ENCODE data around the gene GPD2.

The GPD2 gene

DNA sequence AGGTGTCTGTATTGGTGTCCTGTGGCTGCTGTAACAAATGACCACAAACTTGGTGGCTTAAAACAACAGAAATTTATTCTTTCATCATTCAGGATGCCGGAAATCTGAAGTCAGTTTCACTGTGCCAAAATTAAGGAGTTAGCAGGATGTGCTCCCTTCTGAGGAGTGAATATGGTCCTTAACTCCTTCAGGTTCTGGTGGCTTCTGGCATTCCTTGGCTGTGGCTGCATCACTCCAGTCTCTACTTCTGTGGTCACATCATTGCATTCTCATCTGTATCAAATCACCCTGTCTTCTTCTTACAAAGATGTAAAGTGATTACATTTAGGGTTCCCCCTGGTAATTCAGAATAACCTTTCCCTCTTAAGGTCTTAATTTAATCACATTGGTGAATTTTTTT is 12.6 kb downstream of the GPD2 start (continued):
- TF ChIP-seq, protein P1, sequence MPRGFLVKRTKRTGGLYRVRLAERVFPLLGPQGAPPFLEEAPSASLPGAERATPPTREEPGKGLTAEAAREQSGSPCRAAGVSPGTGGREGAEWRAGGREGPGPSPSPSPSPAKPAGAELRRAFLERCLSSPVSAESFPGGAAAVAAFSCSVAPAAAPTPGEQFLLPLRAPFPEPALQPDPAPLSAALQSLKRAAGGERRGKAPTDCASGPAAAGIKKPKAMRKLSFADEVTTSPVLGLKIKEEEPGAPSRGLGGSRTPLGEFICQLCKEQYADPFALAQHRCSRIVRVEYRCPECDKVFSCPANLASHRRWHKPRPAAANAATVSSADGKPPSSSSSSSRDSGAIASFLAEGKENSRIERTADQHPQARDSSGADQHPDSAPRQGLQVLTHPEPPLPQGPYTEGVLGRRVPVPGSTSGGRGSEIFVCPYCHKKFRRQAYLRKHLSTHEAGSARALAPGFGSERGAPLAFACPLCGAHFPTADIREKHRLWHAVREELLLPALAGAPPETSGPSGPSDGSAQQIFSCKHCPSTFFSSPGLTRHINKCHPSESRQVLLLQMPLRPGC (tag by site-specific recombination; IDR thresholded peaks at IDR 0.05), result no peak
- TF ChIP-seq ZNF792 (tag by site-specific recombination; IDR thresholded peaks at IDR 0.05), result no peak

DNA sequence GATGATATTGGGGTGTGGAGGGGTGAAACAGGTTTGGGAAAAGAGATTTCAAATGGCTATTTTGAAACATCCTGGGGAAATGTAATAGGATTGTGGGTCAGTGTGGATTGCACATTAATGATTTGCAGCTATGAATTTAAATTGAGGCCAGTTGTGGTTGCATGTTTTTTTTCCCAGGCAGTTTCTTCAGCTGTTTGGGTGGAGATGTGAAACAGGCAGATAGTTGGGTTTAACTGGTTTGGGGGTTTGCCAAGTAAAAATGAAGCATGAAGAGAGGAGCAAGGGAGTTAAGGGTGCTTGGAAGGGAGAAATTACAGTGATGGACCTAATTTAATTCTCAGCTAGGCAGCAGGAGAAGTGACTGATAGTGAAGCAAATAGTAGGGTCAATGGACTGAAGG is 16.8 kb downstream of the GPD2 start:
- TF ChIP-seq ZNF426 (tag by site-specific recombination; IDR thresholded peaks at IDR 0.05) (no peak), ZNF473 (tag by site-specific recombination; IDR thresholded peaks at IDR 0.05) (no peak), ZNF433 (tag by site-specific recombination; IDR thresholded peaks at IDR 0.05; ENCODE audit: low read depth) (no peak), ZNF561 (tag by site-specific recombination; IDR thresholded peaks at IDR 0.05; ENCODE audit: borderline replicate concordance) (no peak), ZNF747 (tag by site-specific recombination; IDR thresholded peaks at IDR 0.05) (no peak), ZNF555 (tag by site-specific recombination; conservative IDR thresholded peaks at IDR 0.05) (no peak)
- TF ChIP-seq, protein P1 (tag by site-specific recombination; IDR thresholded peaks at IDR 0.05), result no peak
- ChIA-PET POLR2A (no interaction called here), CTCF (no interaction called here)
- Histone ChIP-seq H3K4me3 (ENCODE audit: low read depth, low read length) (no peak overlapping the region), H3K9me3 (ENCODE audit: control insufficient read depth, insufficient read depth, low read depth, low read length) (no peaks in the 10 kb centered on the region), H3K36me3 (ENCODE audit: control insufficient read depth in 2 of 2, insufficient read depth in 1 of 2, low read length in 2 of 2) (no peaks in the 10 kb centered on the region), H3K27ac (ENCODE audit: extremely low read depth, low read depth, low read length) (no peak overlapping the region), H3K4me1 (ENCODE audit: control insufficient read depth, insufficient read depth, low read length) (no peaks in the 10 kb centered on the region; the same call in 1 of the 2 replicates)

- H3K36me3 ChIP-seq (ENCODE audit: control insufficient read depth in 2 of 2, insufficient read depth in 1 of 2, low read length in 2 of 2), result no peaks in the 10 kb centered on the region
- ChIA-PET POLR2A (no interaction called here), CTCF (no interaction called here)
Observed at GRCh38 chr2:156455361-156455975, 19.3 kb downstream of the GPD2 start.

DNA sequence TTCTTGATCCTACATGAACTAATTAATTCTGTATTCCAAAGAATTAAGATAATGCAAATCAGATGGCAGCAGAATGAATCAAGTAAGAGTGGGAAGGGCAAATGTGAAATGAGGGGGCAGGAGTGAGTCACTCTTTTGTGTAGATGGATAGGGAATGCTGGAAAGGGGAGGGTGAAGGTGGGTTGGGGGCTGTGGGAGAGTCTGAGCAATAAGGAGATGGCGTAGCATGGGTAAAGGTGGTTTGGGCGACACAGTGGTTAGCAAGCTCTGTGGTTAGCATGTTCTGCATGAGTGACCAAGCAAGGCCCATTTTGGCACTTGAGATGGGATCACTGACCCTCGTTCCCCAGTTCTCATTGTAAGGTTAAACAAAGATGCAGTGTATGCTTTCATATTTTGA is 20.4 kb downstream of the GPD2 start:
- POLR2A ChIA-PET, result no interaction called here
- Histone ChIP-seq H3K4me1 (ENCODE audit: control insufficient read depth, insufficient read depth, low read length) (no peaks in the 10 kb centered on the region; the same call in 1 of the 2 replicates), H3K36me3 (ENCODE audit: control insufficient read depth in 2 of 2, insufficient read depth in 1 of 2, low read length in 2 of 2) (no peaks in the 10 kb centered on the region), H3K9me3 (ENCODE audit: control insufficient read depth, insufficient read depth, low read depth, low read length) (no peaks in the 10 kb centered on the region), H3K27ac (ENCODE audit: extremely low read depth, low read depth, low read length) (no peak overlapping the region), H3K4me3 (ENCODE audit: low read depth, low read length) (no peak overlapping the region)
- TF ChIP-seq REST (tag by site-specific recombination; IDR thresholded peaks at IDR 0.05) (no peak), ZNF704 (tag by site-specific recombination; IDR thresholded peaks at IDR 0.05) (no peak), EGR2 (tag by site-specific recombination; IDR thresholded peaks at IDR 0.05; ENCODE audit: low read depth) (peak; percentile 92), REPIN1 (tag by site-specific recombination; IDR thresholded peaks at IDR 0.05; ENCODE audit: low read depth) (no peak), GLI4 (tag by site-specific recombination; IDR thresholded peaks at IDR 0.05) (no peak), ZFHX2 (tag by site-specific recombination; conservative IDR thresholded peaks at IDR 0.05) (peak; percentile 90), ZNF239 (tag by site-specific recombination; IDR thresholded peaks at IDR 0.05) (no peak), ZNF211 (tag by site-specific recombination; IDR thresholded peaks at IDR 0.05; ENCODE audit: low read depth) (no peak)
- CTCF ChIA-PET, result no interaction called here

More at GRCh38 chr2:156455361-156455975, 19.3 kb downstream of the GPD2 start:
- Histone ChIP-seq H3K9me3 (ENCODE audit: control insufficient read depth, insufficient read depth, low read depth, low read length) (no peaks in the 10 kb centered on the region), H3K4me1 (ENCODE audit: control insufficient read depth, insufficient read depth, low read length) (no peaks in the 10 kb centered on the region; the same call in 1 of the 2 replicates), H3K4me3 (ENCODE audit: low read depth, low read length) (no peak overlapping the region), H3K27ac (ENCODE audit: extremely low read depth, low read depth, low read length) (no peak overlapping the region)
- 0 out of 2 replicates have a peak, but pooled peaks have one; percentile 37 for TF ChIP-seq KLF1 (tag by site-specific recombination; IDR thresholded peaks at IDR 0.05)
- TF ChIP-seq, protein P2, sequence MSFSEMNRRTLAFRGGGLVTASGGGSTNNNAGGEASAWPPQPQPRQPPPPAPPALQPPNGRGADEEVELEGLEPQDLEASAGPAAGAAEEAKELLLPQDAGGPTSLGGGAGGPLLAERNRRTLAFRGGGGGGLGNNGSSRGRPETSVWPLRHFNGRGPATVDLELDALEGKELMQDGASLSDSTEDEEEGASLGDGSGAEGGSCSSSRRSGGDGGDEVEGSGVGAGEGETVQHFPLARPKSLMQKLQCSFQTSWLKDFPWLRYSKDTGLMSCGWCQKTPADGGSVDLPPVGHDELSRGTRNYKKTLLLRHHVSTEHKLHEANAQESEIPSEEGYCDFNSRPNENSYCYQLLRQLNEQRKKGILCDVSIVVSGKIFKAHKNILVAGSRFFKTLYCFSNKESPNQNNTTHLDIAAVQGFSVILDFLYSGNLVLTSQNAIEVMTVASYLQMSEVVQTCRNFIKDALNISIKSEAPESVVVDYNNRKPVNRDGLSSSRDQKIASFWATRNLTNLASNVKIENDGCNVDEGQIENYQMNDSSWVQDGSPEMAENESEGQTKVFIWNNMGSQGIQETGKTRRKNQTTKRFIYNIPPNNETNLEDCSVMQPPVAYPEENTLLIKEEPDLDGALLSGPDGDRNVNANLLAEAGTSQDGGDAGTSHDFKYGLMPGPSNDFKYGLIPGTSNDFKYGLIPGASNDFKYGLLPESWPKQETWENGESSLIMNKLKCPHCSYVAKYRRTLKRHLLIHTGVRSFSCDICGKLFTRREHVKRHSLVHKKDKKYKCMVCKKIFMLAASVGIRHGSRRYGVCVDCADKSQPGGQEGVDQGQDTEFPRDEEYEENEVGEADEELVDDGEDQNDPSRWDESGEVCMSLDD (tag by site-specific recombination; IDR thresholded peaks at IDR 0.05), result no peak
